Caco-2 (cell line): Measurements from ENCODE around the gene IL12RB2. TPM values are rescaled to one million over a fixed set of nuclear protein-coding genes. Genes with fewer than 3 reads are reported as not detected.

ENCODE experiments used
- BruUV-seq: library from RNA; stranded (reverse); fragments of 400-500 nt; replicated peaks from 2 replicates; lab custom pipeline; 2021; lab: Mats Ljungman, UMichigan
- CTCF ChIA-PET: fragments of 300-600 bp; sonication (Branson Sonifier 250); formaldehyde crosslinking; loops from one replicate; lab custom pipeline; 2022; ENCODE audit warnings: antibody characterized with exemption; lab: Charles Lee
- POLR2A ChIA-PET: fragments of 300-600 bp; sonication (Branson Sonifier 250); formaldehyde crosslinking; loops from one replicate; lab custom pipeline; 2022; ENCODE audit warnings: antibody characterized with exemption; lab: Charles Lee
- DNase-seq, 2 experiments: peaks; one replicate each; pipeline versions ENCODE4 v3.0.0 to v3.0.0-alpha.2; 2020 to 2022
- H3K27me3 ChIP-seq: replicated peaks from 2 replicates; pipeline ENCODE4 v1.6.0; 2011; ENCODE audit warnings: low read length; ENCODE audit not compliant: control insufficient read depth, insufficient read depth
- H3K36me3 ChIP-seq: 2 replicates; pipeline ENCODE4 v1.5.1; 2011; ENCODE audit warnings: low read length; ENCODE audit not compliant: control insufficient read depth, insufficient read depth
- H3K4me1 ChIP-seq: fragments of 250-450 bp; sonication (Bioruptor Pico); 2 replicates; pipeline ENCODE4 v1.5.1; 2020; ENCODE audit warnings: mild to moderate bottlenecking
- H3K4me3 ChIP-seq: 2 replicates; pipeline ENCODE4 v1.5.1; 2011; ENCODE audit warnings: low read depth, mild to moderate bottlenecking, control low read depth, low read length
- H3K9me3 ChIP-seq: fragments of 250-450 bp; sonication (Bioruptor Pico); 2 replicates; pipeline ENCODE4 v1.5.1; 2020; ENCODE audit warnings: mild to moderate bottlenecking, moderate library complexity
- H3K27ac Mint-ChIP-seq: one replicate; pipeline ENCODE4 v1.8.0; 2022; ENCODE audit warnings: mixed read lengths; ENCODE audit not compliant: unreplicated experiment
- H3K27me3 Mint-ChIP-seq: one replicate; pipeline ENCODE4 v1.8.0; 2022; ENCODE audit warnings: mixed read lengths; ENCODE audit not compliant: insufficient read depth, unreplicated experiment
- H3K36me3 Mint-ChIP-seq: one replicate; pipeline ENCODE4 v1.8.0; 2022; ENCODE audit warnings: mild to moderate bottlenecking, mixed read lengths; ENCODE audit not compliant: insufficient read depth, unreplicated experiment
- H3K4me1 Mint-ChIP-seq: one replicate; pipeline ENCODE4 v1.8.0; 2022; ENCODE audit warnings: low read depth, mixed read lengths; ENCODE audit not compliant: unreplicated experiment
- H3K4me3 Mint-ChIP-seq: one replicate; pipeline ENCODE4 v1.8.0; 2022; ENCODE audit warnings: mild to moderate bottlenecking, moderate library complexity, mixed read lengths; ENCODE audit not compliant: unreplicated experiment
- H3K9me3 Mint-ChIP-seq: one replicate; pipeline ENCODE4 v1.8.0; 2022; ENCODE audit warnings: mixed read lengths; ENCODE audit not compliant: unreplicated experiment
- CTCF ChIP-seq, 2 experiments: fragments of 200-600 bp in 1 of 2; IDR thresholded peaks; 1 replicate in 1 of 2; 2 replicates in 1 of 2; pipeline versions ENCODE4 v1.5.1 to v1.8.0; 2011 to 2022; ENCODE audit warnings: antibody characterized with exemption in 1 of 2, control low read depth in 1 of 2, inconsistent platforms in 1 of 2, low read depth in 1 of 2, low read length in 1 of 2, mild to moderate bottlenecking in 1 of 2, moderate library complexity in 1 of 2; ENCODE audit not compliant: insufficient read depth in 1 of 2, severe bottlenecking in 1 of 2, unreplicated experiment in 1 of 2
- intact Hi-C: fragments of 100-400 bp; cut with micrococcal nuclease; formaldehyde crosslinking; loops from one replicate; pipeline ENCODE4 v1.10.0; 2022; ENCODE audit not compliant: unreplicated experiment
- total RNA-seq: library from RNA; stranded (reverse); gene quantifications from 2 replicates; pipeline ENCODE4 v1.2.3, GENCODE V29; 2022

The IL12RB2 gene
- total RNA-seq, 1 experiment from 2014 or later = 0.54 TPM

GRCh38 chr1:67304023-67304422, 3.6 kb upstream of the IL12RB2 start:
- H3K27me3 Mint-ChIP-seq = no peaks in the 10 kb centered on the region
- Histone ChIP-seq H3K9me3 (no peaks in the 10 kb centered on the region), H3K4me3 (no peak overlapping the region), H3K36me3 (no peaks in the 10 kb centered on the region), H3K4me1 (no peaks in the 10 kb centered on the region), H3K27me3 (no peaks in the 10 kb centered on the region)
- H3K27ac Mint-ChIP-seq = no peak overlapping the region
- no peak for DNase-seq
- no peaks in the 10 kb centered on the region for H3K36me3 Mint-ChIP-seq
- intact Hi-C loops = no loop called here
- no peak for TF ChIP-seq CTCF (IDR thresholded peaks at IDR 0.05; ENCODE audit: insufficient read depth in 1 of 2, low read depth in 1 of 2, low read length in 1 of 2, severe bottlenecking in 1 of 2, unreplicated experiment in 1 of 2)
- ChIA-PET POLR2A (no interaction called here), CTCF (no interaction called here)
- H3K4me1 Mint-ChIP-seq = no peaks in the 10 kb centered on the region
- no TSS peak for BruUV-seq
- no peak overlapping the region for H3K4me3 Mint-ChIP-seq
- no peaks in the 10 kb centered on the region for H3K9me3 Mint-ChIP-seq

GRCh38 chr1:67306547-67306946, 1.1 kb upstream of the IL12RB2 start:
- Mint-ChIP-seq H3K27me3 (no peaks in the 10 kb centered on the region), H3K27ac (no peak overlapping the region), H3K4me3 (no peak overlapping the region), H3K4me1 (no peaks in the 10 kb centered on the region), H3K9me3 (no peaks in the 10 kb centered on the region), H3K36me3 (no peaks in the 10 kb centered on the region)
- intact Hi-C loops = no loop called here
- no peak for TF ChIP-seq CTCF (IDR thresholded peaks at IDR 0.05; ENCODE audit: insufficient read depth in 1 of 2, low read depth in 1 of 2, low read length in 1 of 2, severe bottlenecking in 1 of 2, unreplicated experiment in 1 of 2)
- POLR2A ChIA-PET = no interaction called here
- CTCF ChIA-PET = no interaction called here
- no peaks in the 10 kb centered on the region for H3K4me1 ChIP-seq
- BruUV-seq = no TSS peak
- H3K27me3 ChIP-seq = no peaks in the 10 kb centered on the region
- H3K4me3 ChIP-seq = no peak overlapping the region
- no peaks in the 10 kb centered on the region for H3K36me3 ChIP-seq
- DNase-seq = no peak
- H3K9me3 ChIP-seq = no peaks in the 10 kb centered on the region

- H3K4me1 ChIP-seq = no peaks in the 10 kb centered on the region
- no peak for TF ChIP-seq CTCF (IDR thresholded peaks at IDR 0.05; ENCODE audit: insufficient read depth in 1 of 2, low read depth in 1 of 2, low read length in 1 of 2, severe bottlenecking in 1 of 2, unreplicated experiment in 1 of 2)
- no peak overlapping the region; the same call in none of the 2 replicates for H3K4me3 ChIP-seq
- Mint-ChIP-seq H3K9me3 (no peaks in the 10 kb centered on the region), H3K4me1 (no peaks in the 10 kb centered on the region), H3K36me3 (no peaks in the 10 kb centered on the region), H3K4me3 (peak overlapping the region; percentile 58), H3K27me3 (peaks cover 3% of the 10 kb centered on the region), H3K27ac (no peak overlapping the region)
- no TSS peak for BruUV-seq
- CTCF ChIA-PET = no interaction called here
- no peak for DNase-seq
- H3K36me3 ChIP-seq = no peaks in the 10 kb centered on the region
- no peaks in the 10 kb centered on the region for H3K27me3 ChIP-seq
- no peaks in the 10 kb centered on the region for H3K9me3 ChIP-seq
- POLR2A ChIA-PET = no interaction called here
- intact Hi-C loops = no loop called here
Measured at GRCh38 chr1:67308136-67308535, 463 bp downstream of the IL12RB2 start.
